GM21529 (cell line): ENCODE data around the gene ENG.
"Not testable (repeated sequence)": the region's sequence is repeated elsewhere in the genome, so short reads cannot be mapped to it uniquely, and the experiment has no call there.

Experiments used
- ATAC-seq: cut with Tn5 transposase; IDR thresholded peaks from one replicate; pipeline ENCODE4 v1.9.1; 2021; ENCODE audit not compliant: unreplicated experiment

The ENG gene

DNA sequence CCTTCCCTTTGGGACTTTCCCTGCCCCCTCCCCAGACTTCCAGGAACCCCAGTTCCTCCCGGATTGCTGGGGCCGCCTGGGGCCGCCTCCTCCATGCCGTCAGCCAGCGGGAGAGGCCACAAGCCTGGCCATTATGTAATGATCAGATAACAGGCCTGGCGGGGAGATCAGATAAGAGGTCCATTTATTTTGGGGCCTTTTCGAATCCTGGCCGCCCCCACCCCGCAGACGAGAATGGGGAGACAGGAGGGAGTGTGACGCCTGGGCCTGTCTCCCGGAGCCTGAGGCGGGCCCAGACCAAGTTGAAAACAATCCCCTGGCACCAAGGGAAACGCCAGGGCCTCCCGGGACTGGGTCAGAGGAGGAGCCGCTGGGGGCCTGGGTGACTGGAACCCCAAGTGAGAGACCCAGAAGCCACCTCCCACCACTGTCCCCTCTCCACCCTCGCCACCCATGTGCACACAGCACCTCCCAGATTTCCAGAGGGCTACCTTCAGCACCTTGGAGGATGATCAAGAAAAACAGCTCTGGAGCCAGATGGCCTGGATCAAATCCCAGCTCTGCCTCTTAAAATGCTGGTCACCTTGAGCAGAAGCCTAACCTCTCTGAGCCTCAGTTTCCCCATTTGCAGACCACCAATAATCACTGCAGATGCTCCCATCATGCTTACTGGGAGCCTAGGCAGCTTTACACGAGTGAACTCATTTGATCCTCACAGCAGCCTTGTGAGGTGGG lies 7.8 kb downstream of the ENG start:
- no peak for ATAC-seq

DNA sequence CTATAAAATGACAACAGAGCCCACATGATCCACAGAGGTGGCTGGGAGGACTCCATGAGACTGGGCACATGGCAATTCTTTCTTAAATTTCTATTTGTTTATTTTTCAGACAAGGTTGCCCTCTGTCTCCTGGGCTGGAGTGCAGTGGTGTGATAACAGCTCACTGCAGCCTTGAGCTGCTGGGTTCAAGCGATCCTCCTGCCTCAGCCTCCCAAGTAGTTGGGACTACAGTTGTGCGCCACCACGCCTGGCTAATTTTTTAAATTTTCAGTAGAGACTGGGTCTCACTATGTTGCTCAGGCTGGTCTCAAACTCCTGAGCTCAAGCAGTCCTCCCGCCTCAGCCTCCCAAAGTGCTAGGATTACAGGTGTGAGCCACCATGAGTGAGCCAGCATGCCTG lies 8.8 kb downstream of the ENG start:
- not testable (repeated sequence) for ATAC-seq

DNA sequence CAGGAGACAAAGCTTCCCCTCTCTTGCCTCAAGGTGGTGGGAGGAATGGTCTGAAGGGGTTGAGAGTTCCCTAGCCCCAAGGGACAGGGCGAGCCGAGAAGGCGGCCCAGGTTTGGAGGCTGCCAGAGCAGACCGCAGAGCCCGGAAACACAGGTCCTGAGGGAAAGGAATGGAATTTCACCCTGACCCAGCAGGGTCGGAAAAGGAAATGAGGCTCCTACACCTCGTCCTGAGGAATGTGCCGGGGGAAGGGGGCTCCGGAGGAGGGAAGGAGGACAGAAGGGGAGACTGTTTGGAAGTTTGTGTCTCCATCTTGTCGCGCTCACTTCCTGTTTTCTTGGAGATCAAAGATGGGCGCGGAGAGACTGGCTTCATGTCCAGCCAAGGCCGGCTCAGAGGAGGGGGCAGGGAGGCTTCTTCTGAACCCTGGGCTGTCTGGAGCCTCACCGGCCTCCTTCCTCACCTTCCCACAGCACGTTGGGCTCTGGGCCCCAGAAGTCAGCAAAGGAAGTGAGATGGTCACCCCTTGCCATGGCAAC lies 9.6 kb downstream of the ENG start:
- no peak for ATAC-seq

DNA sequence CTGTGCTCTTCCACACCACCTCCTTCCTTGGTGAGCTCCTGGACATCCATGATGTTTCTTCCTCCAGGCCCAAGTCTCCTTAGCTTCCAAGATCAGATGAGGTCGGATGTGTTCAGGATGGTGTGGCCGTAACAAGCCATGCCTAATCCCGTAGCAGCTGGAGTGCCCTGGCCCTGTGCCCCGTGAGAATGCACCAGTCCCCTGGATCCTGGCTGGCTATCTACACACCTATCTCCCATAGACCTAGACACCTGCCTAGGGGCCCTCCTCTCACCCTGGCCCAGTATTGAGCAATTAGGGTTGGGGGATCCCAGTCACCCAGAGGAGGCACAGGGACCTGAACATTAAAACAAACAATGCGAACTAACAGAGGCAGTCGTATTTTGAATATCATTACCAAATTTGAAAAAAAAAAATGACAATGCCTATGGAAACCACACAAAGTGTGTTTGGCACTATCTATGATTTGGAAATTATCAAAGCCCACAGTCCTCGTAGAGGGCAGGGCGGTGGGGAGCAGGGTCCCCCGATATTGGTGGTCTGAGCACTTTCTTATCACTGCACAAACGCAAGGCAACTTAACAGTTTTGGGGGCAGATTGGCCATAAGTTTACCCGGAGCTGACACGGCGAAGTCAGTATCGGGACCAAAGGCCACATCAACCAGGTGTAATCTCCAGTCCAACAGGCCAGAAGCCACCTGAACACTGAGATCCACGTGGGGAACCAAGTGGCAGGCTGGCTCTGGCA lies 13.2 kb downstream of the ENG start:
- ATAC-seq = no peak

DNA sequence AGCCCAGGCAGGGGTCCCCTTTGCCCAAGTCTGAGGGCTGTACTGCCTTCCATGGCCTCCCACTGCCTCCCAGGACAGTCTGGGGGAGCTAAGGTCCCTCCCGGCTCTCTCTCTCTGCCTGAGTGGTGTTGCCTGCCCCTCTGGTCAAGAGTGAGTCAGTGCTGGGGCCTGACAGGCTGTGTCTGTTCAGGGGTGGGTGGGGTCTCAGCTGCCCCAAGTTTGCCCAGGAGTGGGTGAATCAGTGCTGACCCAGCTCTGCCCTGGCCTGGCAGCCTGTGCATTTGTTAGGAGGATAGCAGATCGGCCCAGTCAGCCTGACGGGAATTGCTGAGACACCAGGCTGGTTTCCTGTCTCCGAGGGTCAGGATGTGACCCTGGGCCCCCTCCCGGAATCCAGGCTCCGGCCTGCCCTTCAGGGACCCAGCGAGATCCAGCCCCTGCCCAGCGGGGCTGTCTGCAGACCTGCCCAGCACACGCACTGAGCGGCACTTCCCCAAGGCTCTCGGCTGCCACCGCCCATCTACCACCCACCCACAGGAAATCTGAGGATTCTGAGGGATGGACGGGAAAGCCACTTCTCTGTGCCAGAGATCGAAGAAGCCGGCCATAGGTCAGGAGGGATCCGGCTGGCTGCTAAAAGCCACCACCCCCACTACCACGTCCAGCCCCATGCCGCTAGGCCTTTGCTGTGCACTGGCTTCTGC lies 15.9 kb downstream of the ENG start:
- ATAC-seq = no peak

DNA sequence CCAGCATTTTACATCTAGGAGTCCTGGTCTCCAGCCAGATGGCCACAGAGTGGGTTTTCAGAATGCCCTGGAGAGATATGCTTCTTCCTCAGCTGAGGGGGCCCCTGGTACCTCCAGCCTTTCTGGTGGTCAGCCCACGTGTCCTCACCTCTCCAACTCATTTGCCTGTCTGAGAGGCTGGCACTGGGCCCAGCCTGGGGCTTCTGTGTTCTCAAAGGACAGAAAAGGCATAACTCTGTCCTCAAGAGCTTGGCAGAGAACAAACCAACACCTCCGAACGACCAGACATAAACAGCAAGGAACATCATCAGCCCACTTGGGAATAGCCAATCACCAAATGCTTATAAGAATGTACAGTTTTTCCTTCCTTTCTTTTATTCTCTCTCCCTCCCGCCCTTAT lies 17.1 kb downstream of the ENG start:
- ATAC-seq = no peak

DNA sequence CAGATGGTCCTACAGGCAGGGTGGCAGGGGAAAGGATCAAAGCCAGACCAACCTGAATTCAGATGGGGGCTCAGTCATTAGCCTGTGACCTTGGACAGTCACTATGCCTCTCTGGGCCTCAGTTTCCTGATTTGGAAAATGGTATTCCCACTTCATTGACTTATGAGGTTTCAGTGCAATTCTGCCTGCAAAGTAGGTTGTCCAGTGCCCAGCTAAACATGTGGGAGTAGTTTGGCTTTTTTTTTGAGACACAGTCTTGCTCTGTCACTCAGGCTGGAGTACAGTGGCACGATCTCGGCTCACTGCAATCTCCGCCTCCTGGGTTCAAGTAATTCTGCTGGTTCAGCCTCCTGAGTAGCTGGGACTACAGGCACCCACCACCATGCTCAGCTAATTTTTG lies 17.9 kb downstream of the ENG start:
- ATAC-seq = not testable (repeated sequence)

DNA sequence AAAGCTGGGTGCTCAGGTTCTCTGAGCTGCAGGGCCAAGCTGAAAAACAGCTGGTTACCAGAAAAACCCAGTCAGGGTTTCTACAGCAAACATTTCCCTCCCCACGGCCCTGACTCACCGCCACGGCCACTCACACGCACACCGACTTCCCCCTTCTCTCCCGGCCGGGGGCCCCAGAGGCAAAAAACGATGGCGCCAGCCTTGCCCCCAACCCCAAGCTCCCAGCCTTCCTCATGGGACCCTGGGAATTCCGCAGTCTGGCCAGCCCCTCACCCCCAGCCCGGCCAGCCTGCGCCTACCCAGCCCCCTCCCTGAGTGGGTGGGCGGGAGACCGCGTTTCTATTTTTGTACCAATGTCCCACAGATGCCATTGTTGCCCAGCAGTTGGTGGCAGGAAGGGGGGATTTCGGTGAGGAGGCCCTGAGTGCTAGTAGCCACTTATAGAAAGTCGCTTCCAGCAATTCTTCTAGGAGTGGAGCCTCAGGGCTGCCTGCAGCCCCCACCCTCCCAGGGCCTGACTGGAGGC lies 18.4 kb downstream of the ENG start:
- no peak for ATAC-seq

DNA sequence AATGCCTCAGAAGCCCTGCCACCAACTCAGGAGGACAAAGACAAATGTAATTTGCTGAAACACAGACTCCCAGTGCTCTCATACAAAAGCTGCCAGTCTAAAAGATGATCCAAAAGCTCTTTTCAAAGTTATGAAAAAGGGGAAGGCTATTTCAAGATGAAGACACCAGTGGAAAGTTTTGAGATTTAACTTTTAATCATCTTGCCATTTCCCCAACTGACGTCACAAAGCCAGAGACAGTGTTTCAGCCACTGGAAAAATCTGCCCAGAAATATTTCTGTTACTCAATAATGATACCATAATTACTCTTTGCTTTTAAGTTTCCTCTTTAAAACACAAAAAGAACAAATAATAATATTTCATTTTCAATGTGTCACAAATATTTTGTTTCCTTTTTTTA lies 20.9 kb downstream of the ENG start:
- no peak for ATAC-seq

DNA sequence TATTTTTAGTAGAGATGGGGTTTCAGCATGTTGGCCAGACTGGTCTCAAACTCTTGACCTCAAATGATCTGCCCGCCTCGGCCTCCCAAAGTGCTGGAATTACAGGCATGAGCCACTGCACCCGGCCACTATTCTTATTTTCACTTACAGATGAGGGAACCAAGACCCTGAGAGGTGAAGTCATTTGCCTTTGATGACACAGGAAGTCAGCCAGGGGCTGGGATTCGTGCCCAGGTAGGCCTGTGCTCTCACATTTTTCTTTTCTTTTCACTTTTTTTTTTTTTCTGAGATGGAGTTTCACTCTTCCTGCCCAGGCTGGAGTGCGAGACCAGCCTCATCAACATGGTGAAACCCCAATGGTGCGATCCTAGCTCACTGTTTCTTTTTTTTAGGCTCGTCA lies 22.2 kb downstream of the ENG start:
- ATAC-seq = no peak

DNA sequence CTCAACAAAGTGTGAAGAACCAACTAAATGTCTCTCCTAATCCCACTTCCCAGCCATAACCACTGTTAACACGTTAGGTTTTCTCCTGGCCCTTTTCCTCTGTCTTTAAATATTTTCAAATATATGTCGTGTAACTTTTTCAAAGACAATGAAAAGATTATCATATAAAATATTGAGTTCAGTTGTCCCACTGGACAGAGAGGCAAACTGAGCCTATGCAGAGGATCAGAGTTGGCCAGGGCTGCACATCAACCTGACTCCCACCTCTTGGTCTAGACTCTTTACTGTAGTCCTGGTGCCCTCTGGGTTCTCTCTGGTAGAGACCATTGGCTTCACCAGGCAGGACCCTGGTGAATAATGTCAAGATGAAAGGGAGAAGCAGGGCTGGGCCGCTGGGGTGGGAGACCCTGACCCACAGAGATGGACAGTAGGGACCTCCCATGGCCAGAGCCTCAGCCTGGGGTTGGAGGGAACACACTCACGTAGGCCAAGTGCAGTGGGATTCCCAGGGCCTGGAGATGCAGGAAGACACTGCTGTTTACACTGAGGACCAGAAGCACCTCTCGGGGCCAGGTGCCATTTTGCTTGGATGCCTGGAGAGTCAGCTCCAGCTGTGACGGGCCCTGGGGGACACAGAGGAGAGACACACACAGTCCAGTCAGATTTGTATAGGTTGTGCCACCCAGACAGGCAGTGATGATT lies 25.1 kb downstream of the ENG start:
- no peak for ATAC-seq

DNA sequence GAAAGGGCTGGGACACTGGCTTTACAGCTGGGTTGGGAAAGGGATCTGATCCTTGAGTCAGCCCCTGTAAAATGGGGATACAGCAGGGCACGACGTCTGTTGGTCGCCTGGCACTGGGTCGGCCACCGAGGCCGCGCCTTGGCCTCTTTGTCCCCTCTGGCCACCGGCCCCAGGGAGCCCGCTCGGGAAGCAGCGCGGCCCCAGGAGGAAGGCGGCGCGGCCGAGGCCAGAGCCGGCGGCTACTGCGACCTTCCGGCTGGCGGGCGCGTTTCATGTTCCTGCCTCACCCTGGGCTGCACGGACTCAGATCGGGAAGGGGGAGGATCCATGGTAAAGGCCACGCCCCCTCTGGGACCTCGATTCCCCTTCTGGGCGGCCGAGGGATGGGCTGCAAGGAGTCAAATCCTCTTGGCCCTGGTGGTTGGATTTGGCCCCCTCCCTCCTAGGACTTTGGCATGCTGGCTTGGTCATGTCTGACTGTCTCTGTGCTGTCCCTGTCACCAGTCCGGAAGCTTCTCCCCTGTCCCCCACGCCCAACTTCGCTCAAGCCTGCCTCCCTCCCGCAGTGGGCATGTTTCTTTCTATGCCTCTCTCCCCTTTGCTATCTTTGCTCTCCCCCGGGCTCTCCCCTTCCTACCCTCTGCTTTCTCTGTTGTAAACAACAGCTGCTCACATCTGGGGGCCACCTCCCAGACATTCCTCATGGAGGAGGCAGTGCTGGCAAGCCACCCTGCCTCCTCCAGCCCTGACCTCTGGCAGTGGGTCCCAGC lies 26.0 kb downstream of the ENG start:
- ATAC-seq = no peak

DNA sequence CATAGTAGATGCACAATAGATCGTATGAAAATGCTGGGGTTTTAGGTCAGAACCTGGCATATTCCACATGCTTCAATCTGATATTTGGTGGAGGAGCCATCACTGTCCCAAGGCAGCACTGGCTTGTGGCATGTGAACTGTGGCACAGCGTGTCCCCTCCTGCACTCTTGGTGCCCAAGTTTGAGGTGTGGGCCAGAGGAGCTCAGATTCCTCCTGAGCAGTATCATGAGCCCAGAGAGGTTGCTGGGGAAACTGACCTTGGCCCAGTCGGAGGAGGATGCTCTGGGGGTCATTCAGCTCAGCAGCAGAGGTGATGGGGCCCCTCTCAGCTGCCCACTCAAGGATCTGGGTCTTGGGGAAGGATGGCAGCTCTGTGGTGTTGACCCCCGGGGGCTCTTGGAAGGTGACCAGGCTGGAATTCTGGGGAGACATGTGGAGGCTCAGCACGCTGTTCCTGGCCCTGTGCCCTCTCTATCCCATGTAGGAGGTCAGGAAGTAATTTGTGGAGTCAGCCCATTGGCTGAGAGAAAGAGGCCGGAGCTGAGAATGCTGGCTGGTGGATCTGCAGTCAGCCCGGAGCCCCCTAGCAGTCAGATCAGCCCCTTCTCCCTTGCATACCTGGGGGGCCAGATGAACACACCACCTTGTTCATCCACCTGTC lies 28.1 kb downstream of the ENG start:
- no peak for ATAC-seq

DNA sequence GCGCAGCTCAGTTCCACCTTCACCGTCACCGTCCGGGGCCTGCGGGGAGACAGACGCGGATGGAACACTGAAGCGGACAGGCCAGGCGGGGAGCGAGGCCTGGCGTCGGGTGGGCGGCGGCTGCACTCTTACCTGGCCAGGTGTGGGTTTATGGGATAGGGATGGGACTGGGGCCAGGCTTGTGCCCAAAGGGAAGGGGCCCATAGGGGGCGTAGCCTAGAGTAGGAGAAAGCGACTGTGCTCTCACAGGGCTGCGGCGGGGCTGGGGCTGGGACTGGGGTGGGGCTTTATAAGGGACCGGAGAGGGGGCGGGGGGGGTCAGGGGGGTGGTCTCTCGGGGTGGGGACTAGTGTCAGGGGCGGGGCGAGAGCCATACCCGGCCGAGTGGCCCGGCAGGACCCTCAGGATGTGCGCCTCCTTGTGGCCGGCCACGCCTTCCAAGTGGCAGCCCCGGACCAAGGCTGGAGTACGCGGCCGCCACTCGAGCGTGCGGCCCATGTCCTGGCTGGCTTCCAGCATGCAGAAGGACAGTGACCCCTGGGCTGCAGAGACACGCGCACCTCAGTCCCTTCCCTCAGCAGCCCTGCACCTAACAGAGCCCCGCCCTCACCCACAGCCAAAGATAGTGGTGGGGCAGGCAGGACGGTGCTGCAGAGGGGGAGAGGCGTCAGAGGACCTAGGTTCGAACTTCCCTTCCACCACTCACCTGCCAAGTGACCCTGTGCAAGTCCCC lies 29.0 kb downstream of the ENG start:
- ATAC-seq = no peak

DNA sequence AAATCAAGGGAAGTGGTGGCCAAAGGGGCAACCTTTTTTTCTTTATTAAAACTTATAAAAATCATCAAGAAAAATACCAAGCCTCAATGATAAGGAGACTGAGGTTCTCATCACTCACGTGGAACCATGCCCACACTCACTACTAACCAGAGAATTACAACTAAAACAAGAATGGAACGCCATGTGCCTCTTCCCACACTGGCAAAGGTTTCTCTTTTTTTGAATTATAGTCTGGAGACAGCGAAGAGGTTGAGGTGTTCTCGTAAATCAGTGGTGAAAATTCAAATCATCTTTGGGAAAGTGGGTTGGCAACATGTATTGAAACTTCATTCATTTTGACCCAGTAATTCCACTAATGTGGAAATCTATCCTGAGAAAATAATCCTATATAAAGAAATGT lies 32.4 kb downstream of the ENG start:
- no peak for ATAC-seq

DNA sequence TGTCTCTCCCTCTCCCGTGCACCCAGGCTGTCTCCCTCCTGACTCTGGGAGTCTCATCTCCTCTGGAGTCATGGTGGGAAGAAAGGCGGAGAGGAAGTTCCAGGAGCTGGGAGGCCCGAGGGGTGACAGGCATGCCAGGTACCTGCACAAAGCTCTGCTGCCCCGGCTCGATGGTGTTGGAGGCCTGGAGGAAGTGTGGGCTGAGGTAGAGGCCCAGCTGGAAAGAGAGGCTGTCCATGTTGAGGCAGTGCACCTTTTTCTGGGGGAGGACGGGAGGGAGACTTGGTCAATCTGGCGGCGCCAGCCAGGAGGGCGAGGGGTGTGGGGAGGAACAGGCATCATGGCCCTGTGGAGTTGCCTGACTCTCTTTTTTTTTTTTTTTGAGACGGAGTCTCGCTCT lies 35.9 kb downstream of the ENG start:
- ATAC-seq = no peak

DNA sequence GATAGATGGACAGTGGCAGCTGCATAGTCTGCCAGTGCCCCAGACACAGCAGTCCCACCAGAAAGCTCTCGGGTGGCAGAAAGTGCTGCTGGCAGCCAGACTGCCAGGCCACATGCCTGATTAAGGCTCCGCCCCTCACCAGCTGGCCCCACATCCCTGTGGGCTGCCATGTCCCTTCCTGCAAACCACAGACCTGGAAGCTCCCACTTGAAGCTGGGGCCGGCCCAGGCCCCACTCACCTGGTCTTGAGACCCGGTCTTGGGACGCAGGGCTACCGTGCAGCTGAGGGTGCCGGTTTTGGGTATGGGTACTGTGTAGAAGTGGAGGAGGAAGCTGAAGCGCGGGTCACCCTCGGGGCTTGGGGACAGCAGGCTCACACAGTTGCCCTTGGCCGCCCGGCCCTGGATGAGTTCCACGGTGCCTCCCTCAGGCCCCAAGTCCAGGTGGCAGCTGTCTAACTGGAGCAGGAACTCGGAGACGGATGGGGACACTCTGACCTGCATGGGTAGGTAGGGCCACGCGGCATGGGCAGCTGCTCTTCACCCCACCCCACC lies 36.5 kb downstream of the ENG start:
- ATAC-seq = no peak

DNA sequence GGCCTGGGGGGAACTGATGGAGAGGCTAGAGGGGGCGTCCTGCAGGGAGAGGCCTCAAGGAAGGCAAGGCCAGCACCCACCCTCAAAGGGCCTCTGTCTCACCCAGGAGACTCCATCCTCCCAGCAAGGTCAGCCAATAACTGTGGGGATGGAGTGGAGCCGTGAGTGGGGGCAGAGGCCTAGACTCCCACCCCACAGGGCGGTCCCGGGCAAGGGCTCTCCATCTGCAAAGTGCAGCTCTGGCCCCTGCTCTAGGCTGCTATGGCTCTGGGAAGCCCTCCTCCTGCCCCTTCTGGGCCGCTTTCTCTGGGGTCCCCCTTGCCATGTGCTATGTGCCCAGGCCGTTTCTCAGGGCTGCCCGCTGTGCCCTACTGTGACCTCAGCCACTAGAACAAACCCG lies 37.7 kb downstream of the ENG start:
- no peak for ATAC-seq

DNA sequence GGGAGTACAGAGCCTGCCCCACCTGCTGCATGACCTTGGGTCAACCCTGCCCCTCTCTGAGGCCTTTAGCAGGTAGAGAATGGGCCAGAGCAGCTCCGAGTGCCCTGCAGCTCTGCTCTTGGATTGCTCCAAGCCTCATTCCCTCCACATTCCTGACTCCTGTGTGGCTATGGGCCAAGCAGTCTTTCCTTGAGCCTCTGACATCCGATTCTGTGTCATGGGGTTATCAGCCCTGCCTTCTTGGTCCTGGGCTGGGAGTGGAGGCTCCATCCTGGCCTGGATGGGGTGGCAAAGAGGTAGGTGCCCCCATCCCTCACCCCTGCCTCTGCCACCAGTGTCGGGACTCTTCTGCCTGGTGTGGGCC lies 38.1 kb downstream of the ENG start:
- ATAC-seq = no peak
